Body of pancreas (tissue), 4 donors: Measurements from ENCODE around the gene PTPRD.

ENCODE experiments used
- CTCF ChIP-seq, 7 experiments: fragments of 450-650 bp in 4 of 7; fragments of 200-600 bp in 3 of 7; sonication (generic) in 3 of 7; IDR thresholded peaks; one replicate each; pipeline ENCODE4 v1.5.1; 2016 to 2019; ENCODE audit warnings: antibody characterized with exemption in 7 of 7
- POLR2A ChIP-seq, 3 donors: fragments of 450-650 bp; IDR thresholded peaks; one replicate each; pipeline ENCODE4 v1.6.1; 2016; ENCODE audit warnings: antibody characterized with exemption in 3 of 3, mild to moderate bottlenecking in 2 of 3

- TF ChIP-seq POLR2A (IDR thresholded peaks at IDR 0.05) (no peak), CTCF (IDR thresholded peaks at IDR 0.05) (no peak)
Measured at GRCh38 chr9:8960254-8960653, 1652.5 kb downstream of the PTPRD start.
